Measurements from ENCODE around the gene LIAS. TPM values are rescaled to one million over a fixed set of nuclear protein-coding genes. Genes with fewer than 3 reads are reported as not detected.
"Not testable (repeated sequence)": the region's sequence is repeated elsewhere in the genome, so short reads cannot be mapped to it uniquely, and the experiment has no call there.

The LIAS gene
- 10 to 100 TPM in 4 of 6 experiments, 1 to 10 TPM in 2; 7.0 to 20.4 (median 13.1) TPM for total RNA-seq
- long read RNA-seq, full-length matches to known transcripts: 3 of 6 reads
- long read RNA-seq, partial matches to known transcripts: 1 of 6 reads
- long read RNA-seq, other reads (novel, unspliced or antisense): 2 of 6 reads

DNA sequence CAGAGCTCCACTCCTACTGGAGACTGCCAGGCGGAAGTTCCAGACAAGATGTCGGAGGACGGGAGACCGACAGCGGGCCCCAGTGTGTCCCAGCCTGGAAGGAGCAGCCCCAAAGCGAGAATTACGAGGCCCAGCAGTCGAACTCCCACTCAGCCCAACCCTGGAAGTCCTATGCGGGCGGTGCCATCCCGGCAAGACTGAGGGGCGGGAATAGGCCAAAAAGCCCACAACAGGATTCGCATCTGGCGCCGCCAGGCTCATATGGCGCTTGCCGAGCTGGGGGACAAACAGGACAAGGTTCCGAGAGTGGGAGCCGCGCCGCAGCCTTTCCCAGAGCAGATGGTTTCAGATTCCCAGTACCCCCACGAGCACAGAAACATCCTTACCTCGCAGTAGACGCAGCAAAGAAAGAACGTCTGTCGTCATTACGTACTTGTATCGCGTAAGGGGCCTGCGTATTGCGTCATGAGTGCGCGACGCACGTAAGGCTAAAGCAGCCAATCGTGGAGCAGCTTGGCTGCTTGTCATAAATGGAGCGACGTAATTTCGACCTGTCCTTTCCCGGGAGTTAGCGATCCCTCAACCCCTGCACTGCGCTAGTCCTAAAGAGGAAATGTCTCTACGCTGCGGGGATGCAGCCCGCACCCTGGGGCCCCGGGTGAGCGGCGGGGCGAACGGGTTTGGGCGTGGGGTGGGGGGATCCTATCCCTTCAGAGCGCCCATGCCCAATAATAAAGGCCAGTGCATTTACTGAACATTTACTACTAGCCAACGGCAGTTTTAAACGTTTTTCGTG, at the start of gene LIAS, which contains the start of gene RPL9:
Gene LIAS (plus strand): TSS at position 552 of the 796 bp plus-strand sequence. CDS start 62 bp downstream, at position 614.
Gene RPL9 (minus strand): TSS at position 418 of the 796 bp plus-strand sequence. CDS start 483 bp downstream, outside the sequence.
- 3% methylated on average over 21 of the region's 55 CpGs for WGBS (ENCODE audit: insufficient coverage, low coverage, low lambda C conversion rate, missing lambda C conversion rate)
- Histone ChIP-seq H3K9me3 (no peaks in the 10 kb centered on the region), H3K4me3 (peak within 1 kb of the TSS; percentile 63 to 80 (median 69)), H3K27ac (peak within 1 kb of the TSS; percentile 84 to 86 (median 86)), H3K4me1 (peaks cover 0 to 17% (median 4%) of the 10 kb centered on the region in 4 donors), H3K36me3 (peaks cover 0 to 52% (median 16%) of the 10 kb centered on the region in 4 donors), H3K27me3 (no peaks in the 10 kb centered on the region)
- DNase-seq: peak; percentile 94 to 96 (median 95)
- peak; percentile 91 to 96 (median 92) for ATAC-seq
- intact Hi-C loops (cut with DNase I): no loop called here
- TF ChIP-seq POLR2A (IDR thresholded peaks at IDR 0.05): peak; percentile 90
- TF ChIP-seq, protein P1, sequence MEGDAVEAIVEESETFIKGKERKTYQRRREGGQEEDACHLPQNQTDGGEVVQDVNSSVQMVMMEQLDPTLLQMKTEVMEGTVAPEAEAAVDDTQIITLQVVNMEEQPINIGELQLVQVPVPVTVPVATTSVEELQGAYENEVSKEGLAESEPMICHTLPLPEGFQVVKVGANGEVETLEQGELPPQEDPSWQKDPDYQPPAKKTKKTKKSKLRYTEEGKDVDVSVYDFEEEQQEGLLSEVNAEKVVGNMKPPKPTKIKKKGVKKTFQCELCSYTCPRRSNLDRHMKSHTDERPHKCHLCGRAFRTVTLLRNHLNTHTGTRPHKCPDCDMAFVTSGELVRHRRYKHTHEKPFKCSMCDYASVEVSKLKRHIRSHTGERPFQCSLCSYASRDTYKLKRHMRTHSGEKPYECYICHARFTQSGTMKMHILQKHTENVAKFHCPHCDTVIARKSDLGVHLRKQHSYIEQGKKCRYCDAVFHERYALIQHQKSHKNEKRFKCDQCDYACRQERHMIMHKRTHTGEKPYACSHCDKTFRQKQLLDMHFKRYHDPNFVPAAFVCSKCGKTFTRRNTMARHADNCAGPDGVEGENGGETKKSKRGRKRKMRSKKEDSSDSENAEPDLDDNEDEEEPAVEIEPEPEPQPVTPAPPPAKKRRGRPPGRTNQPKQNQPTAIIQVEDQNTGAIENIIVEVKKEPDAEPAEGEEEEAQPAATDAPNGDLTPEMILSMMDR (IDR thresholded peaks at IDR 0.05): no peak

DNA sequence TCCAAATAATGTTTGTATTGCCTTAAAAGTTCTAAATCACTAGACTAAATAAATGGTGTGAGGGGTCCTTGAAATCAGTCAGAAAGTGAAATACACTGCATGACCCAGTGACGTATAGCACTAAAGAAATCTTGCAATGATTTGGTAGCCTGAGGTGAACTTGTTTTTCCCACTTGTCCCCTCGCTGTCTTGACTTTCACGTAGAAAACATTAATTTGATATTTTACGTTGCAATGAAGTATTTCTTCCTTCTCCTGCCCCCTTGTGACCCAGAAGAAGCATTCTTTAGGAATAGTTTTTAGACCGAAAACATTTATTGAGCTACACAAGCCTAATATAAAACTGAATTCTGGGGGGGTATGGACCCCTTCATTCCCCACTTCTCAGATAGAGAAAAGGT, 48.4 kb upstream of the LIAS start:
- WGBS (ENCODE audit: insufficient coverage, low coverage, low lambda C conversion rate, missing lambda C conversion rate): 5% methylated on average over 5 of the region's 5 CpGs
- H3K27ac ChIP-seq: peak overlapping the region; percentile 71 to 94 (median 90)
- H3K4me1 ChIP-seq: peaks cover 0 to 17% (median 5%) of the 10 kb centered on the region in 4 donors
- H3K27me3 ChIP-seq: no peaks in the 10 kb centered on the region
- TF ChIP-seq POLR2A (IDR thresholded peaks at IDR 0.05): no peak
- TF ChIP-seq, protein P1 (IDR thresholded peaks at IDR 0.05): peak in 3 of 4 donors; percentile 10 to 21 (median 16)
- H3K9me3 ChIP-seq: no peaks in the 10 kb centered on the region
- intact Hi-C loops (cut with DNase I): no loop called here
- no peaks in the 10 kb centered on the region for H3K36me3 ChIP-seq
- DNase-seq (no peak), ATAC-seq (peak in 3 of 4 donors; percentile 6 to 17 (median 7))
- H3K4me3 ChIP-seq: peak overlapping the region; percentile 29 to 62 (median 50)

DNA sequence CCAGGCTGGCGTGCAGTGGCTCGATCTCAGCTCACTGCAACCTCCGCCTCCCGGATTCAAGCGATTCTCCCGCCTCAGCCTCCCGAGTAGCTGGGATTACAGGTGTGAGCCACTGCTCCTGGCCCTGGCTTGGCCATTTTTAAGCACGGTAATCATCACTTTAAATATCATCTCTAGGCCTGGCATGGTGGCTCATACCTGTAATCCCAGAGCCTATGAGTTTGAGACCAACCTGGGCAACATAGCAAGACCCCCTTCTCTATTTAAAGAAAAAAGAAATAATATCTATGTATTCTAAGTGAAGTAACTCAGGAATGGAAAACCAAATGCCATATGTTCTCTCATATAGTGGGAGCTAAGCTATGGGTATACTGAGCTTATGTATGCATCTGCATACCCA, 47.3 kb upstream of the LIAS start:
- DNase-seq; H3K9me3 ChIP-seq; intact Hi-C loops (cut with DNase I); H3K36me3 ChIP-seq; ATAC-seq; H3K27me3 ChIP-seq: not testable (repeated sequence)
- H3K4me1 ChIP-seq: peaks cover 0 to 24% (median 6%) of the 10 kb centered on the region in 4 donors
- peak overlapping the region in 2 of 3 donors; percentile 50 to 62 for H3K4me3 ChIP-seq
- H3K27ac ChIP-seq: peak overlapping the region; percentile 71 to 94 (median 90)
- 44% methylated on average over 8 of the region's 8 CpGs for WGBS (ENCODE audit: insufficient coverage, low coverage, low lambda C conversion rate, missing lambda C conversion rate)

DNA sequence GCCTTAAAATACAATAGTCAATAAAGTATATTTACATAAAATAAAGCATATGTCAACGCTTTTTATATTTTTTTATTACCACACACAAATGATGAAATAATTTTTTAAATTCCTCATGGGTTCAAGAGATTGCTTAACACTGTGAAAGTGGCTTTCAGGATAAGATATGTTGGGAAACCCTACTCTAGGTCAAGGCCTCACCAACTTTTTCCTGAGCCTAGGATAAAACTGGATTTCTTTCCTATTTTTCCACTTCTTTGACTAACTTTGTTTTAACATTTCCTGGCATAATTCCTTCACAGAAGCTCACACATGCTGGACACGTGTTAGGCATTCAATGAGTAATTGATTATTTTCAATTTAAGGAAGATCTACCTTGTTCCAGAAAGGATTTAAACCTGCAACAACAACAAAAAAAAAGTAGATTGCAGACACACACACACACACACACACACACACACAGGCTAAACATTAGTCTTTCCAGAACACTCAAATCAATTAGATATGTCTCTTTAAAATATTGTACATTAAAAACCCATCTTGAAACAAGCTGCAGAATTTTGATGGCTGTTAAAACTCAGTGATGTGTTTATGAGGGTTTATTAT, 43.1 kb upstream of the LIAS start:
- intact Hi-C loops (cut with DNase I): no loop called here
- DNase-seq (no peak), ATAC-seq (peak in 3 of 4 donors; percentile 6 to 52 (median 7))
- Histone ChIP-seq H3K27ac (peak overlapping the region; percentile 13 to 94 (median 90)), H3K9me3 (no peaks in the 10 kb centered on the region), H3K36me3 (no peaks in the 10 kb centered on the region), H3K4me3 (no peak overlapping the region), H3K4me1 (peaks cover 0 to 39% (median 6%) of the 10 kb centered on the region in 4 donors), H3K27me3 (no peaks in the 10 kb centered on the region)
- TF ChIP-seq, protein P1 (IDR thresholded peaks at IDR 0.05): no peak
- no peak for TF ChIP-seq POLR2A (IDR thresholded peaks at IDR 0.05)
- WGBS (ENCODE audit: insufficient coverage, low coverage, low lambda C conversion rate, missing lambda C conversion rate): 11% methylated on average over 2 of the region's 2 CpGs
